IMR-90 (cell line): Measurements from ENCODE around the gene CFAP61. TPM values are rescaled to one million over a fixed set of nuclear protein-coding genes. Genes with fewer than 3 reads are reported as not detected.

Experiments used
- ATAC-seq: fragments of 200-7000 bp; cut with Tn5 transposase; 2 replicates; pipeline ENCODE4 v1.9.1; 2020; ENCODE audit warnings: low read depth, mild to moderate bottlenecking, moderate library complexity
- BruUV-seq: library from RNA; stranded (reverse); fragments of 400-500 nt; replicated peaks from 2 replicates; lab custom pipeline; 2021; lab: Mats Ljungman, UMichigan
- CTCF ChIA-PET: fragments of 300-600 bp; formaldehyde crosslinking; extraction: SDS; loops from one replicate; lab custom pipeline; 2021; ENCODE audit warnings: antibody characterized with exemption; lab: Yijun Ruan, JAX
- POLR2A ChIA-PET: fragments of 300-600 bp; sonication (Branson Sonifier 250); formaldehyde crosslinking; loops from one replicate; lab custom pipeline; 2022; ENCODE audit warnings: antibody characterized with exemption; ENCODE audit not compliant: unreplicated experiment; lab: Charles Lee
- DNase-seq: peaks from one replicate; pipeline ENCODE4 v3.0.0; 2013
- H2AFZ ChIP-seq: replicated peaks from 2 replicates; pipeline ENCODE3; 2013; ENCODE audit warnings: low read length, mild to moderate bottlenecking; ENCODE audit not compliant: poor library complexity
- H2AK5ac ChIP-seq: 2 replicates; pipeline ENCODE4 v1.6.1; 2013; ENCODE audit warnings: low read depth, low read length, inconsistent platforms
- H2AK9ac ChIP-seq: replicated peaks from 2 replicates; pipeline ENCODE3; 2013; ENCODE audit warnings: mild to moderate bottlenecking, low read depth, low read length, moderate library complexity; ENCODE audit not compliant: poor library complexity
- H2BK120ac ChIP-seq: 2 replicates; pipeline ENCODE4 v1.6.1; 2013; ENCODE audit warnings: low read depth, low read length, inconsistent platforms
- H2BK15ac ChIP-seq: 3 replicates; pipeline ENCODE4 v1.6.1; 2013; ENCODE audit warnings: low read depth, low read length, inconsistent platforms
- H2BK20ac ChIP-seq: 2 replicates; pipeline ENCODE4 v1.6.1; 2013; ENCODE audit warnings: low read depth, mild to moderate bottlenecking, inconsistent platforms, low read length, moderate library complexity
- H2BK5ac ChIP-seq: 2 replicates; pipeline ENCODE4 v1.6.1; 2013; ENCODE audit warnings: mild to moderate bottlenecking, low read depth, low read length, inconsistent platforms; ENCODE audit not compliant: poor library complexity, severe bottlenecking
- H3K14ac ChIP-seq: replicated peaks from 2 replicates; pipeline ENCODE4 v1.6.1; 2013; ENCODE audit warnings: low read depth, low read length, inconsistent platforms
- H3K18ac ChIP-seq: 2 replicates; pipeline ENCODE4 v1.6.1; 2013; ENCODE audit warnings: low read depth, low read length, control low read depth
- H3K23ac ChIP-seq: 2 replicates; pipeline ENCODE4 v1.6.1; 2013; ENCODE audit warnings: low read depth, low read length, inconsistent platforms
- H3K27ac ChIP-seq: 2 replicates; pipeline ENCODE4 v1.5.1; 2013; ENCODE audit warnings: mild to moderate bottlenecking, control low read depth, low read length; ENCODE audit not compliant: insufficient read depth
- H3K27me3 ChIP-seq: 2 replicates; pipeline ENCODE4 v1.6.1; 2013; ENCODE audit warnings: low read length; ENCODE audit not compliant: control insufficient read depth, insufficient read depth
- H3K36me3 ChIP-seq: 2 replicates; pipeline ENCODE4 v1.6.1; 2013; ENCODE audit warnings: low read length, mixed read lengths; ENCODE audit not compliant: control insufficient read depth, insufficient read depth
- H3K4ac ChIP-seq: 2 replicates; pipeline ENCODE4 v1.6.1; 2013; ENCODE audit warnings: low read depth, low read length, inconsistent platforms
- H3K4me1 ChIP-seq: 2 replicates; pipeline ENCODE4 v1.6.1; 2013; ENCODE audit warnings: low read length, mixed read lengths; ENCODE audit not compliant: control insufficient read depth, insufficient read depth
- H3K4me2 ChIP-seq: 2 replicates; pipeline ENCODE4 v1.6.1; 2013; ENCODE audit warnings: low read depth, mild to moderate bottlenecking, control low read depth, low read length, moderate library complexity
- H3K4me3 ChIP-seq: 2 replicates; pipeline ENCODE4 v1.5.1; 2013; ENCODE audit warnings: low read depth, mild to moderate bottlenecking, control low read depth, low read length, moderate library complexity; ENCODE audit not compliant: insufficient read depth
- H3K56ac ChIP-seq: 2 replicates; pipeline ENCODE4 v1.6.1; 2013; ENCODE audit warnings: low read length, inconsistent platforms; ENCODE audit not compliant: insufficient read depth; ENCODE audit errors: extremely low read depth
- H3K79me1 ChIP-seq, 2 experiments: 2 replicates each; pipeline ENCODE4 v1.6.1; 2013; ENCODE audit warnings: low read length in 2 of 2, inconsistent platforms in 1 of 2, low read depth in 1 of 2
- H3K9ac ChIP-seq: 2 replicates; pipeline ENCODE4 v1.6.1; 2013; ENCODE audit warnings: low read depth, low read length, control low read depth
- H3K9me1 ChIP-seq: 2 replicates; pipeline ENCODE4 v1.6.1; 2013; ENCODE audit warnings: low read length, inconsistent platforms; ENCODE audit not compliant: insufficient read depth
- H3K9me3 ChIP-seq: 2 replicates; pipeline ENCODE4 v1.6.1; 2013; ENCODE audit warnings: low read length; ENCODE audit not compliant: control insufficient read depth, insufficient read depth
- H4K20me1 ChIP-seq: 2 replicates; pipeline ENCODE4 v1.6.1; 2013; ENCODE audit warnings: low read length, inconsistent platforms; ENCODE audit not compliant: insufficient read depth
- H4K5ac ChIP-seq: 2 replicates; pipeline ENCODE4 v1.6.1; 2013; ENCODE audit warnings: mild to moderate bottlenecking, low read depth, low read length, control low read depth
- H4K8ac ChIP-seq, 2 experiments: 2 replicates each; pipeline ENCODE4 v1.6.1; 2013; ENCODE audit warnings: low read depth in 2 of 2, low read length in 2 of 2, control low read depth in 1 of 2, inconsistent platforms in 1 of 2
- H4K91ac ChIP-seq: 2 replicates; pipeline ENCODE4 v1.6.1; 2013; ENCODE audit warnings: low read depth, low read length, inconsistent platforms; ENCODE audit not compliant: insufficient read depth
- BHLHE40 ChIP-seq: fragments of 150-350 bp; IDR thresholded peaks from 2 replicates; pipeline ENCODE4 v1.6.1; 2016; ENCODE audit warnings: mild to moderate bottlenecking, low read depth, low read length
- CHD1 ChIP-seq: IDR thresholded peaks from 2 replicates; pipeline ENCODE4 v1.6.1; 2012; ENCODE audit warnings: low read depth, low read length, improper control_type of control experiment
- FOS ChIP-seq: fragments of 150-350 bp; IDR thresholded peaks from 2 replicates; pipeline ENCODE4 v1.6.1; 2016; ENCODE audit warnings: low read depth, low read length
- MAFK ChIP-seq: IDR thresholded peaks from 2 replicates; pipeline ENCODE4 v1.6.1; 2012; ENCODE audit warnings: low read depth, low read length, improper control_type of control experiment
- MXI1 ChIP-seq: IDR thresholded peaks from 2 replicates; pipeline ENCODE4 v1.6.1; 2012; ENCODE audit warnings: low read depth, mild to moderate bottlenecking, low read length, moderate library complexity, borderline replicate concordance
- POLR2A ChIP-seq: IDR thresholded peaks from 2 replicates; pipeline ENCODE4 v1.6.1; 2012; ENCODE audit warnings: mild to moderate bottlenecking, low read depth, low read length
- USF2 ChIP-seq: fragments of 150-350 bp; IDR thresholded peaks from 2 replicates; pipeline ENCODE4 v1.6.1; 2017; ENCODE audit warnings: mild to moderate bottlenecking, antibody characterized with exemption, low read length, low read depth
- WGBS, 2 experiments: methylation state at CpG; one replicate each; pipeline versions ENCODE4 v1.1.5 to v1.1.7; 2013; ENCODE audit warnings: missing lambda C conversion rate in 2 of 2; ENCODE audit not compliant: insufficient read length in 1 of 2; ENCODE audit errors: extremely low coverage in 2 of 2; 5-methylcytosine and 5-hydroxymethylcytosine counted together
- dilution Hi-C: fragments of 300-500 bp; cut with HindIII; formaldehyde crosslinking; loops from one replicate; pipeline ENCODE4 v1.14.3; 2018; ENCODE audit warnings: low sequenced_read_pairs; ENCODE audit not compliant: unreplicated experiment
- in situ Hi-C: fragments of 300-500 bp; cut with MboI; formaldehyde crosslinking; loops from 3 replicates; pipeline ENCODE4 v1.14.3; 2019; ENCODE audit warnings: low sequenced_read_pairs, inconsistent platforms, mixed read lengths
- intact Hi-C: fragments of 100-400 bp; cut with micrococcal nuclease; formaldehyde crosslinking; loops from 2 replicates; pipeline ENCODE4 v1.10.0; 2022
- polyA plus RNA-seq, 3 experiments: library from polyadenylated mRNA; depleted of rRNA; stranded (reverse); fragments of >200 nt; gene quantifications; 2 replicates each; pipeline ENCODE4 v1.2.3, GENCODE V29; 2012; ENCODE audit warnings: low replicate concordance in 1 of 3
- total RNA-seq: library from RNA; depleted of rRNA; stranded (reverse); fragments of >200 nt; gene quantifications from 2 replicates; pipeline ENCODE4 v1.2.3, GENCODE V29; 2012
- TF ChIP-seq, protein P1 (sequence below): fragments of 150-350 bp; IDR thresholded peaks from 2 replicates; pipeline ENCODE4 v1.6.1; 2016; ENCODE audit warnings: low read depth, mild to moderate bottlenecking, low read length, moderate library complexity, borderline replicate concordance
- TF ChIP-seq, protein P2 (sequence below): conservative IDR thresholded peaks from 2 replicates; pipeline ENCODE4 v1.5.1; 2012; ENCODE audit warnings: mild to moderate bottlenecking, low read depth, low read length, improper control_type of control experiment

The CFAP61 gene
- total and polyA plus RNA-seq, 2 of the 4 experiments (the other 2 are of a cell fraction) = 0.07 TPM; not detected in 1

DNA sequence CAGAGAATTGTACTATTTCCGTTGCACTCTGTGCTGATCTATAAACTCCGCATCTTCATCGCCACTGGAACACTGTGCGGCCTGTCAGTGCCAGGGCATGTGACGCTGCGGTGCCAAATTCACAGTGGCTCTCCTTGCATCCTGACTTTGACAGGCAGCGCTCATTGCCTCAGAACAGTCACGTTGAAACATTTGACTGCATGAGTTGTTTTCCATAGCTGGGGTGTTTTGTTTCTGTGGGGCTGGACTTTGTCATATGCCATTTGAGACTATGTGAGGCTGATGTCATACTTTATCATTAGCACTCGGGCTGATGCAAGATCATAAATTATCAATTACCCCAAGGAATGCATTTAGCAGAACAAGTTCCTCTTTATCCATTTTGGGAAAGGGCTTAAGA, 32.7 kb downstream of the CFAP61 start:
- H3K14ac ChIP-seq = no peak overlapping the region
- H3K56ac ChIP-seq = no peak overlapping the region
- intact Hi-C loops (loop anchor here (2.0 to 10.0 kb wide), 2 partner anchors 276 to 740 kb away; no protein-coding TSS in a partner anchor), dilution Hi-C loops (no loop called here), in situ Hi-C loops (loop anchor here (10.0 kb wide), 1 partner anchor 510 kb away; no protein-coding TSS in a partner anchor)
- H2BK20ac ChIP-seq = no peak overlapping the region
- no peaks in the 10 kb centered on the region for H3K9me3 ChIP-seq
- no peak overlapping the region for H4K91ac ChIP-seq
- no peak overlapping the region for H2BK5ac ChIP-seq
- no peak overlapping the region for H3K4me3 ChIP-seq
- no peak overlapping the region for H2BK15ac ChIP-seq
- POLR2A ChIA-PET = no interaction called here
- peaks cover 19% of the 10 kb centered on the region for H3K27me3 ChIP-seq
- H3K23ac ChIP-seq = no peak overlapping the region
- H3K4me2 ChIP-seq = no peak overlapping the region
- H3K4me1 ChIP-seq = no peaks in the 10 kb centered on the region
- DNase-seq (no peak), ATAC-seq (no peak)
- H4K8ac ChIP-seq = no peak overlapping the region
- no peak overlapping the region for H2AFZ ChIP-seq
- no peak overlapping the region for H3K4ac ChIP-seq
- no peak overlapping the region for H2BK120ac ChIP-seq
- no peak overlapping the region for H2AK5ac ChIP-seq
- 70% methylated on average over 6 of the region's 9 CpGs; no CpG with 5 or more reads in 1 of the 2 experiments for WGBS, 2 experiments
- BruUV-seq = no TSS peak
- H3K79me1 ChIP-seq = no peaks in the 10 kb centered on the region
- no peaks in the 10 kb centered on the region for H4K20me1 ChIP-seq
- H3K9me1 ChIP-seq = no peaks in the 10 kb centered on the region
- CTCF ChIA-PET = interaction anchor here (1.0 to 2.1 kb wide), 2 partner anchors 26 to 509 kb away, joined by 3 to 9 read pairs; no protein-coding TSS in a partner anchor
- no peak overlapping the region for H3K27ac ChIP-seq
- H3K9ac ChIP-seq = no peak overlapping the region
- no peak overlapping the region for H2AK9ac ChIP-seq
- no peak overlapping the region for H3K18ac ChIP-seq
- TF ChIP-seq, protein P1, sequence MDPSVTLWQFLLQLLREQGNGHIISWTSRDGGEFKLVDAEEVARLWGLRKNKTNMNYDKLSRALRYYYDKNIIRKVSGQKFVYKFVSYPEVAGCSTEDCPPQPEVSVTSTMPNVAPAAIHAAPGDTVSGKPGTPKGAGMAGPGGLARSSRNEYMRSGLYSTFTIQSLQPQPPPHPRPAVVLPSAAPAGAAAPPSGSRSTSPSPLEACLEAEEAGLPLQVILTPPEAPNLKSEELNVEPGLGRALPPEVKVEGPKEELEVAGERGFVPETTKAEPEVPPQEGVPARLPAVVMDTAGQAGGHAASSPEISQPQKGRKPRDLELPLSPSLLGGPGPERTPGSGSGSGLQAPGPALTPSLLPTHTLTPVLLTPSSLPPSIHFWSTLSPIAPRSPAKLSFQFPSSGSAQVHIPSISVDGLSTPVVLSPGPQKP = no peak
- TF ChIP-seq MXI1 (no peak), FOS (no peak), BHLHE40 (no peak), CHD1 (no peak), MAFK (no peak), POLR2A (no peak), USF2 (no peak)
- TF ChIP-seq, protein P2, sequence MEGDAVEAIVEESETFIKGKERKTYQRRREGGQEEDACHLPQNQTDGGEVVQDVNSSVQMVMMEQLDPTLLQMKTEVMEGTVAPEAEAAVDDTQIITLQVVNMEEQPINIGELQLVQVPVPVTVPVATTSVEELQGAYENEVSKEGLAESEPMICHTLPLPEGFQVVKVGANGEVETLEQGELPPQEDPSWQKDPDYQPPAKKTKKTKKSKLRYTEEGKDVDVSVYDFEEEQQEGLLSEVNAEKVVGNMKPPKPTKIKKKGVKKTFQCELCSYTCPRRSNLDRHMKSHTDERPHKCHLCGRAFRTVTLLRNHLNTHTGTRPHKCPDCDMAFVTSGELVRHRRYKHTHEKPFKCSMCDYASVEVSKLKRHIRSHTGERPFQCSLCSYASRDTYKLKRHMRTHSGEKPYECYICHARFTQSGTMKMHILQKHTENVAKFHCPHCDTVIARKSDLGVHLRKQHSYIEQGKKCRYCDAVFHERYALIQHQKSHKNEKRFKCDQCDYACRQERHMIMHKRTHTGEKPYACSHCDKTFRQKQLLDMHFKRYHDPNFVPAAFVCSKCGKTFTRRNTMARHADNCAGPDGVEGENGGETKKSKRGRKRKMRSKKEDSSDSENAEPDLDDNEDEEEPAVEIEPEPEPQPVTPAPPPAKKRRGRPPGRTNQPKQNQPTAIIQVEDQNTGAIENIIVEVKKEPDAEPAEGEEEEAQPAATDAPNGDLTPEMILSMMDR = no peak
- H3K36me3 ChIP-seq = no peaks in the 10 kb centered on the region
- no peak overlapping the region for H4K5ac ChIP-seq
